Measurements from ENCODE around the gene SH2D2A.

Gene SH2D2A

DNA sequence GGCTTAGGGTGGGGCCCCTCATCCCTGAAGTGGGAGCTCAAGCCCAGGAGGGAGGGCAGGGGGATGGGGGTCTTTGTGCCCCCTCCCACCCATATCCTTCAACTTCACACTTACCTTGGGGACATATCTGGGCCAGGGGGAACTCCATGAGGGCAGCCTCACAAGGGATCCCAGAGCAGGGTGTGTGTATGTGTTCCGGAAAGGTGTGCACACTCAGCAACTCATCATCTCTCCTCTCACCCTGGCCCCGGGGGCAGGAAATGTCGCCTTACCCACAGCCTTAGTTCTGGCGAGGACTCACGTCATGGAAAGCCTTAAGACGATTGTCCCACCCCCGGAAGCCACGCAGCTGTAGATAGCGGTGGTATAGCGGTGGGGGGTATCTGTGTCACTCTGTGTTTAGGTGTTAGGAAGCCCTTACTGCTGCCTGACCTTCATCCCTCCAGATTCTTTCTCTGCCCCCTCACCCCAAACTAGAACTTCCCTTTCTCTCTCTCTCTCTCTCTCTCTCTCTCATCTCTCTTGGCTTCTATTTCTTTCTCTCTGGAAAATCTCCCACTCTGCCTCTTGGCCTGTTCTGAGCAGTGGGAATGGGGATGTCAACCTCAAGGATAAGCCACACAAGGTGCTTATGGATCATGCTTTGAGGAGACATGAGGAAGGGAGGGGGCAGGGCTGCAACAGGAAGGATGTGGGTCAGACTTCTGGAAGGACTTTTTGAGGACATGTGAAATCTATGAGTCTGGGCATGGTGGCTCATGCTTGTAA is at the start of gene SH2D2A:
TSS of gene SH2D2A (minus strand) at position 288 of the 768 bp plus-strand sequence. CDS start at position 148, 140 bp downstream.
- peak; percentile 86 for DNase-seq

GRCh38 chr1:156865865-156866248 is 49.2 kb upstream of the SH2D2A start:
- no peak for DNase-seq

- no peak for DNase-seq
These were observed 48.6 kb upstream of the SH2D2A start for GRCh38 chr1:156865258-156865657.

GRCh38 chr1:156864796-156865195 is 48.1 kb upstream of the SH2D2A start:
- no peak for DNase-seq

- peak; percentile 59 for DNase-seq
These were observed 47.0 kb upstream of the SH2D2A start for GRCh38 chr1:156863631-156864030.

DNA sequence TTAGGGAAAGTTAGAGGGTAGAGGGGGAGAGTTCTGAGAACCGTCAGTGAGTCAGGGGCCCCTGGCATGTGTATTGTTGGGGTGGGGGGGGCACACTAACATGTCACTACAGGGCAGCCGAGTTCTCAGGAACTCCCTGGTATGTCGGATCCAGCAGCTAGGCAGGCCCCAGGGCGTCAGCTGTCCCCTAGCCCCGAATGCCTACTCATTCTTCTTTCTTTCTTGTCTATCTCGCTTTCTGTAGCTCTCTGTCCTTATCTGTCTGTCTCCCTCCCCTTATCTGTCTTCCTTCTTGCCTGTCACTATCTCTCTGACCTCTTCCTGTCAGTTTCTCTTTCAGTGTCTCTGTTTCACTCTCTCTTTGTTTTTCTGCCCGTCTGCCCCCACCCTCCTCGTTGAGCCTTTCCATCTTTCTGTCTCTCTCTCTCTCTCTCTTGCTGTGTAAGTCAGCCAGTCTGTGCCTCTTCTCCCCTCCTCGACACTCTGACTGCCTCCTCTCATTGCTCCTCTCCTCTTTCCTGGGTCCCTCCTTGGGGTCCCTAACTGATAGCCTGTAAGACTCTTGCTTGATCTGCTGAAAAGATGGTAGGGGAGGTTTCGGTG is 46.5 kb upstream of the SH2D2A start:
- DNase-seq, result peak; percentile 79

GRCh38 chr1:156862584-156862983 is 45.9 kb upstream of the SH2D2A start:
- no peak for DNase-seq

DNA sequence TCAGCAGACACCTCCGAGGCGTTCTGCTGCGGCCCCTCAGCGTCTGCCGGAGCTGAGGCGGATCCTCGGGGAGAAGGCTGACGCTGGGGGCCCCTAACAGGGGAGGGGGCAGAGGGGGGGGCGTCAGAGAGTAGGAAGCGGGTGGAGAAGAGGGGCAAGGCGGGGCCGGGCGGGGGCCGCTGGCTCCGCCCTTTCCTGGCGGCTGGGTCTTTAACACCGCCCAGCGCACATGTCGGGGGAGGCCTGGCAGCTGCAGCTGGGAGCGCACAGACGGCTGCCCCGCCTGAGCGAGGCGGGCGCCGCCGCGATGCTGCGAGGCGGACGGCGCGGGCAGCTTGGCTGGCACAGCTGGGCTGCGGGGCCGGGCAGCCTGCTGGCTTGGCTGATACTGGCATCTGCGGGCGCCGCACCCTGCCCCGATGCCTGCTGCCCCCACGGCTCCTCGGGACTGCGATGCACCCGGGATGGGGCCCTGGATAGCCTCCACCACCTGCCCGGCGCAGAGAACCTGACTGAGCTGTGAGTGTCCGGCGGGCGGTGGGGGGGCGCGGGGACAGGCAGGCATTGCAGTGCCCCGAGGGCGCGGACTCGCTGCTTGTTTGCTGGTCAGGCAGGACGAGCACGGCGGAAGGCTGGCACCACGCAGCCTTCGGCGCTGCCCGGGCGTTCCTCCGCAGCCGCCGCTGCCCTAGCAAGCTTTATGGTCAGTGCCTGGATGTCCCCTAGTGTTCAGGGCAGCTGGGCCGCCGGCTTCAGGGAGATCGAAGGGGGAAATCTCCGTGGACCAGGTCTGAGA is 44.2 kb upstream of the SH2D2A start, which contains the start of gene NTRK1:
TSS of gene NTRK1 (plus strand) at position 238 of the 796 bp plus-strand sequence. CDS start at position 308, 70 bp downstream.
- peak; percentile 79 for DNase-seq

- DNase-seq, result peak; percentile 76
These were observed 43.5 kb upstream of the SH2D2A start for GRCh38 chr1:156860113-156860627.

DNA sequence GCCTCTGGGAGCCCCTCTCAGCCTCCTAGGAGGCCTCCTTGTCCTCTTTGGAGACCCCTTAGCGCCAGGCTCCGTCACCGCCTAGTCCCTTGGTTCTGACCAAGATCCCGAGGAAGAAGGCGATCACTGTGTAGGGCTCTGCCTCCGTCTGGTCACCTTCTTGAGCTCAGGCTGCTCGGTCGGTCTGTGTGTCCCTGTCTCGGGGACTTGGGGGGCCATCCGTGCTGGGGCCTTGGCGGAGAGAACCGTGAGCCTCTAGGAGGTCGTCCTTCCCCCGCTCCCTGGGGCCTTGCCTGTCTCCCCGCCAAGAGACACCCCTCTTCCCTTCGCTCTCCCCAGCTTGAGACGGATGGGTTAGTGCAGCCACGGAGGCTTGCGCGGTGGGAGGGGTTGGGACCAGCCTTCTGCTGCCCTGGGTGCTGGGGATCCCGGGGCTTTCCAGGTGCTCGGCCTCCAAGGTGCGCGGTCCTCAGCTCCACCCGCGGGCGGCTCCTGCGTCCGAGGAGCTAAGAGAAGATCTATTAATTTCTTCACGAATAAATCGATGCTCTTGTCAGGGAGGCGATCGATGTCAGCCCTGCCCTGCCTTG is 43.0 kb upstream of the SH2D2A start:
- DNase-seq, result no peak

DNA sequence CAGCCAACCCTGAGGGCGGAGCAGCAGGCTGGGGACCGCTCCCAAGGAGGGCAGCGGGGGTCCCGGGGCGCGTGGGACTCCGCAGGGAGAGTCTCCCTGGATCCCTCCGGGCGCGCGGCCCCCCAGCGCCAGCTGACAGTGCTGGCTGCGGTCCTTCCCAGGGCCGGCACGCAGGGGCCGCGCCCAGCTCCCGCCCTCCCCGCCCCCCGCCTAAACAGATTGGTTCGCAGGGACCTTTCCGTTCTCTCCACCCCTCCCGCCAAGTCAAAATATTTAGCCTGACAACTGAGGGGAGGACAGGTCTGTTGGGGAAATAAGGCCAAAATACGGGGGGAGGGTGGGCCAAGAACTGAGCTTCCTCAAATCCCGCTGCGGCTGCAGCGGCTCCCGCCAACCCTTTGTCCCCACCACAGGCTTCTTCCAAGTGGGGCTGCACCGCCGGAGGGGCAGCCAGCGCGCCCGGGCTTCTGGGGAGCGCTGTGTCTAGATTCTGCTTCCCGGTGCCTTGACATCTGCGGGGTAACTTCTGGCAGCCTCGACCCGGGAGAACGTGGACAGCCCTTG is 42.4 kb upstream of the SH2D2A start, which contains the start of gene INSRR:
TSS of gene INSRR (minus strand) at position 159 of the 564 bp plus-strand sequence. CDS start 496 bp downstream, outside the sequence.
- DNase-seq, result peak; percentile 49

DNA sequence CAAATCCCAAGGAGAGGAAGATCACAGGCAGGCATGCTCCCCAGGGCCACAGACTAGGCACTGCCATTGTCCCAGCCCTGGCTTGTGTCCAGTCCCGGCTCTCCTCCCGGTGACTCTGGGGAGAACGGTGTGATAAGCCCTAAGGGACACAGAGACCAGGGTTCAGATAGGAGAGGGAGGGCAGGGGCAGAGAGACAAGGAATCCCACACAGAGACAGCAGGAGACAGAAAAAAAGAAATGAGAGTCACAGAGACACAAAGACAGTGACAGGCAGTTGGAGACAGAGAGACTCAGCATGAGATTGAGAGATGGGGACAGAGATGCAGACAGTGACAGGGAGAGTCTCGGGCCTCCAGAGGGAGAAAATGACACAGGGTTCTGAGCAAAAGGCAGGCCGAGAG is 41.9 kb upstream of the SH2D2A start:
- DNase-seq, result peak; percentile 45

GRCh38 chr1:156857532-156857931 is 40.9 kb upstream of the SH2D2A start:
- DNase-seq, result no peak

DNA sequence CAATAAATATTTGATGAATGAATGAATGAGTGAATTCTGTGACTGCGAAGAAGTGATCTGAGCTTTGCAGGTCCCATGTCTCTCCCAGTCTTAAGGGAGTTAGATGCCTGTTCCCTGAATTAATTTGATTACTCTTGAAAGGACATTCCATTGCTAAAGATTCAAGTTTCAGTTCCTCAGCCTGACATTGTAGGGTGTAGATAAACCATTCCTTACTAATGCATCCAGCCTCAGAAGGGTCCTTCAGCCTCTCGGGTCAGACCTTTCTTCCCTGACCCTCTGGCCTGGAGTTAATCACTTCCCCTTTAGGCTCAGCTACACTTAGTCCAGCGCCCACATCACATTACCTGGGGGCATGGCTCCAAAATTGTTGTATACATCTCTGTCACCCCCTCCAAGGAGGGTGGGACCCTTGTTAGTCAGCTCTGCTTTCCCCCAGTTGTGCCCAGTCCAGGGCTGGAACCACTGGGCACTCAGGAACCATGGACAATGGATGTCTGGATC is 39.7 kb upstream of the SH2D2A start:
- DNase-seq, result no peak

GRCh38 chr1:156854634-156855033 is 38.0 kb upstream of the SH2D2A start:
- DNase-seq, result no peak

DNA sequence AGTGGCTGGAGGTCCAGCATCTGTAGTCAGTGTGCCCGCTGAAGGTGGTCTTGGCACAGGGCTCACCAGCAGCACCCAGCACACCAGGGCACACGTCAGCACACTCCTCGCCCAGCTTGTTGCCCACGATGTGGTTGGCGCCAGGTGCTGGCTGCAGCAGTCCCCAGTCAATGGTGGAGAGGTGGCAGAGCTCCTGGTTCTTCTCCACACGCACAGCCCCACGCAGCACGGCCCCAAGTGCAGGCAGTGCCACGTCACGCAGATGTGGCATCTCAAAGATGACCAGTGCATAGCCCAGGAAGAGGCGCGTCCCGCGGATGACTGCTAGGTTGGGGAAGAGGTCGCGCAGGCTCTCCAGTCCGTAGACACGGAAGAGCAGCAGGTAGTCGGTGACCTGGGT is 37.1 kb upstream of the SH2D2A start:
- DNase-seq, result no peak

GRCh38 chr1:156852418-156852874 is 35.8 kb upstream of the SH2D2A start:
- peak; percentile 53 for DNase-seq

GRCh38 chr1:156851779-156852417 is 35.2 kb upstream of the SH2D2A start:
- no peak for DNase-seq

DNA sequence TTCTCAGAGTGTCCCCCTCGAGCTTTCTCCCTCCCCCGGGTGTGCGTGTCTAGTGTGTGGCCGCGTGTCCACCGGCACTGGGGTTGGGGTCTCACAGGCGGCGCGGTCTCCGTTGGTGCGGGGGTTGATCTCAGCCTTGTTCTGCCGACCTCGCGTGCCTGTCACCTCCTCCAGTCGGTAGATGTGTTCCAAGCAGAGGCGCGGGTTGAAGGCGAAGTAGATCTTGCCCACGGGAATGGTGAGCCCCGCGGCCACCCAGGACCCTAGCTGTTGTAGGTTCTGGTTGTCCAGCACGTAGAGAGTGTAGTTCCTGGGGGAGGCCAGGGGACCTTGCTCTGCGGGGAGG is 32.5 kb upstream of the SH2D2A start:
- DNase-seq, result no peak

GRCh38 chr1:156848461-156849150 is 32.0 kb upstream of the SH2D2A start:
- no peak for DNase-seq

Data from hematopoietic multipotent progenitor cell treated with erythropoietin and hydrocortisone succinate and interleukin-3 and kit ligand, for 6 days (in vitro differentiated cells).